Measurements from ENCODE around the gene EMILIN2. TPM values are rescaled to one million over a fixed set of nuclear protein-coding genes. Genes with fewer than 3 reads are reported as not detected.
"Not testable (repeated sequence)": the region's sequence is repeated elsewhere in the genome, so short reads cannot be mapped to it uniquely, and the experiment has no call there.

The EMILIN2 gene
- total RNA-seq: 27.9 TPM

DNA sequence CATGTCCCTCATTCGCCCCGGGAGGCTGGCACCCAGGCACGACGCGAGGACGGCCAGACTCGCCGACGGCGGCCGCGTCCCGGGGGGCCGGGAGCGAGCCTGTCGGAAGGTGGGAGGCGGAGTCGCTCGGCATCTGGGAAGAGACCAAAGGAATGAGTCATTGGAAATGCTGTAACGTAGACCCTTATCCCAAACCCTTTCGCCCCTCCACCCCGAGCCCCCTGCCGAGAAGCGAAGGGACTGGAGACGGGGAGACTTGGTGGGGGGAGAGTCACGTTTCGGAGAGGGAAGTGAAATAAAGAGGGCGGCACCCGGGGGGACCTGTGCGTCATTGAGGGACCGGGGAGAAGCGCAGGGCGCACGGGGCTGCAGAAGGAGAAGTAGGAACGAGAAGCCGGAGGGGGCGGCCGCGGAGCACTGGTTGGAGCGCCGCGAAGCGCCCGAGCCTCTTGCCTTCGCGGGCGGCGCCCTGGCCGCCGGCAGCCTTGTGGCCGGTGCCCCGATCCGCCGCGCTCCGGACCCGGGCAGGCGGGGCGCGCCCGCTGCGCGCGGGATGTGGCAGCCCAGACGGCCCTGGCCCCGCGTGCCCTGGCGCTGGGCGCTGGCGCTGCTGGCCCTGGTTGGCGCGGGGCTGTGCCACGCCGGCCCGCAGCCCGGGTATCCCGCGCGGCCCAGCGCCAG, at the start of gene EMILIN2:
Gene EMILIN2, plus strand, starts transcription at position 371 of the 681 bp plus-strand sequence. Its CDS starts 183 bp downstream, at position 554.
- DNase-seq: peak; percentile 70

- no peak for DNase-seq
These were observed 48.9 kb upstream of the EMILIN2 start for GRCh38 chr18:2797951-2798350.

GRCh38 chr18:2799369-2799768, 47.4 kb upstream of the EMILIN2 start:
- no peak for DNase-seq

DNA sequence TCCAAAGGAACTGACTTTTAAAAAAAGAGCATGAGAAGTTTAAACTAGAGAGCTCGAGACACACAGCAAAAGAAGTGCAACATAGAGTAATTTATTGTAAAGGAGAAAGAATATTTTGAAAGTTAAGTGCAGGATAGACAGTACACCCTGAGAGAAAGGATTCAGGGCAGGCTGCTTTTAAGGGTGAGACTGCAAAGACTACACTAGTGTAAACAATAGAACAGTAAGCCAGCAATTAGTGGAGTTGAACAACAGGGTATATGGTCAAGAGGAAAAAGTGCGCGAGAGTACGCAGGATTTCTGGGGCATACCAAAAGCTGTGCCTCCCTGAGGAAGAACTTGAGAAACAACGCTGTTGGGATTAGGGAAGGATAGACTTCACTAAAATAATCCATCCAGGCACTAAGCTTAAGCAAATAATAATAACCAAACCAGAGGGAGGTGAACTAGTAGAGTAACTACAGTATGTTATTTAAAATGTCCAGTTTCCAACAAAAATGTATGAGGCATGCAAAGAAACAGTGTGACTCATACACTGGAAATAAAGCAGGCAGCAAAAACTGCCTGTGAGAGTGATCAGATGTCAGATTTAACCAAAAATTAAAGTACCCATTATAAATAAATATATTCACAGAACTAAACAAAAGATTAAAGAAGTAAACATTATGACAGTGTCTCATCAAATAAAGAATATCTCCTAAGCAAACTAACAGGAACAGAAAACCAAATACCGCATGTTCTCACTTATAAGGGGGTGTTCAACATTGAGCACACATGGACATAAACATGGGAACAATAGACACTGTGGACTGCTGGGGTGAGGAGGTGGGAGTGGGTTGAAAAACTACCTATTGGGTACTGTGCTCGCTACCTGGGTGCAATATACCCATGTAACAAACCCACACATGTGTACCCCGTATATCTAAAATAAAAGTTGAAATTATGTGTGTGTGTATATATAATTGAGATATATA, 40.5 kb upstream of the EMILIN2 start:
- DNase-seq: peak; percentile 5

GRCh38 chr18:2808640-2809039, 38.2 kb upstream of the EMILIN2 start:
- not testable (repeated sequence) for DNase-seq

DNA sequence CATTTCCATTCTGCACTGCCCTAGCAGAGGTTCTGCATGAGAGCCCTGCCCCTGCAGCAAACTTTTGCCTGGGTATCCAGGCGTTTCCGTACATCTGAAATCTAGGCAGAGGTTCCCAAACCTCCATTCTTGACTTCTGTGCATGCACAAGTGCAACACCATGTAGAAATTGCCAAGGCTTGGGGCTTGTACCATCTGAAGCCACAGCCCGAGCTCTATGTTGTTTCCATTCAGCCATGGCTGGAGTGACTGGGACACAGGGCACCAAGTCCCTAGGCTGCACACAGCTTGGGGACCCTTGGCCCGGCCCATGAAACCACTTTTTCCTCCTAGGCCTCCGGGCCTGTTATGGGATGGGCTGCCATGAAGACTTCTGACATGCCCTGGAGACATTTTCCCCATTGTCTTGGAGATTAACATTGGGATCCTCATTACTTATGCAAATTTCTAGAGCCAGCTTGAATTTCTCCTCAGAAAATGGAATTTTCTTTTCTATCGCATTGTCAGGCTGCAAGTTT, 37.1 kb upstream of the EMILIN2 start:
- DNase-seq: not testable (repeated sequence)

- no peak for DNase-seq
These were observed 35.4 kb upstream of the EMILIN2 start for GRCh38 chr18:2811416-2811815.

DNA sequence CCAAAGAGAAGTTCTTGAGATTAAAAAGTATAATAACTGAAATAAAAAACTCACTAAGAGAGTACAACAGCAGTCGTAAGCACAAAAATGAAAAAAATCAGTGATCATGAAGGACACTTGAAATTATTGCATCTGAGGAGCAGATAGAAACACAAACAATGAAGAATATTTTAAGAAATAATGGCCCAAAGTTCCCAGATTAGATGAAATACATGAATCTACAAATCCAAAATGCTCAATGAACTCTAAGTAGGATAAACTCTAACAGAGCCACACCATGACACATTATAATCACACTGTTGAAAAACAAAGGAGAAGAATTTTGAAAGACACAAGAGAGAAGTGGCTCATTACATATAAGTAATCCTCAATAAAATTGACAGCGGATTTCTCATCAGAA, 31.9 kb upstream of the EMILIN2 start:
- DNase-seq: no peak

- no peak for DNase-seq
These were observed 28.5 kb upstream of the EMILIN2 start for GRCh38 chr18:2818281-2818680.

DNA sequence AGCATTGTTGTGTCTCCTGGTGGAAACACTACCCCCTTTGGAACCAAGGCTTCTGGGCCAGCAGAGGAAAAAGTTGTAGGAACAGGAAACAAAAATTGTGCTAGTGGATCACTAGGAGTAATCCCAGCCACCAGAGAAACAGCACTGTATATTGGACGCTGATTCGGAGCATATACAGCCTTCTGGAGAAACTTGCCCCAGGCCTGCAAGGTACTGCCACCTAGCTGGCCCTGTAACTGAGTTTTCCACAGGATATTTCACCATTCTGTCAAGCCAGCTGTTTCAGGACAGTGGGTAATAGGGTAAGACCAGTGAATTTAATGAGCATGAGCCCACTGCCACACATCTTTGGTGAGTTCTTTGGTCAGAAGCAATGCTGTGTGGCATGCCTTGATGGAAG, 25.1 kb upstream of the EMILIN2 start:
- DNase-seq: no peak

DNA sequence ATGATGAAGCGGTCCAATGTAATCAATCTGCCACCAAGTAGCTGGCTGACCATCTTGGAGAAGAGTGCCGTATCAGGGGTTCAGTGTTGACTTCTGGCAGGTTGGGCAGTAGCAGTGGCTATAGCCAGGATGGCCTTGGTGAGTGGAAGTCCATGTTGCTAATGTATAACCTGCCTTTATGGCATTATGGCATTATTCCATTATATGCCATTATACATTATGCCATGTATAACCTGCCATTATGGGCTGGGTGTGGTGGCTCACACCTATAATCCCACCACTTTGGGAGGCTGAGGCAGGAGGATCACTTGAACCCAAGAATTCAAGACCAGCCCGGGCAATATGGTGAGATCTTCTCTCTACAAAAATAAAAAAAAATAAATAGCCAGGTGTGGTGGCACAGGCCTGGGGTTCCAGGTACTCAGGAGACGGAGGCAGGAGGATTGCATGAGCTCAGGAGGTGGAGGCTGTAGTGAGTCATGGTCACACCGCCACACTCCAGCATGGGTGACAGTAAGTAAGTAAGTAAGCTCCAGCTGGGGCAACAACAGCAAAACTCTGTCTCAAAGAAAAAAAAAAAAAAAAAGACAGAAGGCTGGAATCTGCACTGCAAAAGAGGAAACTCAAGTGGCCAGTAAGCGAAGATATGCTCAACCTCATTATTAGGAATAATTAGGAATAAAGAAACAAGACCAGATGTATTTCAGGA, 24.4 kb upstream of the EMILIN2 start:
- no peak for DNase-seq

- no peak for DNase-seq
These were observed 23.6 kb upstream of the EMILIN2 start for GRCh38 chr18:2823202-2823601.

DNA sequence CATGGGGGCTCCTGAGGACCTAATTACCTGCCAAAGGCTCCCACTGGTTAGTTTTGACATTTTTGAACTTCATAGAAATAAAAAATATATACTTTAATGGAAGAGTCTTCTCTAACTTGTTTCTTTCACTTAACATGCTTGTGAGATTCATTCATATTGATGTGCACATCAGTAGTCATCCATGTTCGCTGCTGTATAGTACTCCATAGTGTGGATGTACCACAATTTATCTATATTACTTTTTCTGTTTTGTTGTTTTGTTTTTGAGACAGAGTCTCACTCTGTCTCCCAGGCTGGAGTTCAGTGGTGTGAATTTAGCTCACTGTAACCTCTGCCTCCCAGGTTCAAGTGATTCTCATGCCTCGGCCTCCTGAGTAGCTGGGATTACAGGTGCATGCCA, 22.8 kb upstream of the EMILIN2 start:
- DNase-seq: no peak

- no peak for DNase-seq
These were observed 21.9 kb upstream of the EMILIN2 start for GRCh38 chr18:2824865-2825264.

GRCh38 chr18:2825613-2826175, 21.1 kb upstream of the EMILIN2 start:
- no peak for DNase-seq

DNA sequence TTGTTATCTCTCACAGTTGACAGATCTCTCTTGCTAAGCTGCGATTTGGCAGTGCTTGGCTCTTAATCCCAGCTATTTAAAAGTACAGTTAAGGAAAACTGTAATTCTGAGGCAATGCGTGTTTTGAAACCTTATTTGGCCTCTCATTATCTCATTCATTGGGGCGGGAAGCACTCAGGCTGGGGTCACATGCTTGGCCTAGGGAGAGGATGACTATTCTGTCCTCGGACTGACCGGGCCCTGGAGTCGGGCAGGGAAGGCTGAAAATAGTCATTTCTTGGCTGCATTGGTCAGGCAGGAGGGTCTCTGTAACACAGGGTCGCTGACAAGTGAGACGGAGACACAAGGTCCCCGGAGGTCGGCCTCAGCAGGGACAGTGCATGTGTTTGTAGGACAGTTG, 20.2 kb upstream of the EMILIN2 start:
- DNase-seq: no peak

- DNase-seq: no peak
These were observed 19.7 kb upstream of the EMILIN2 start for GRCh38 chr18:2827061-2827460.

DNA sequence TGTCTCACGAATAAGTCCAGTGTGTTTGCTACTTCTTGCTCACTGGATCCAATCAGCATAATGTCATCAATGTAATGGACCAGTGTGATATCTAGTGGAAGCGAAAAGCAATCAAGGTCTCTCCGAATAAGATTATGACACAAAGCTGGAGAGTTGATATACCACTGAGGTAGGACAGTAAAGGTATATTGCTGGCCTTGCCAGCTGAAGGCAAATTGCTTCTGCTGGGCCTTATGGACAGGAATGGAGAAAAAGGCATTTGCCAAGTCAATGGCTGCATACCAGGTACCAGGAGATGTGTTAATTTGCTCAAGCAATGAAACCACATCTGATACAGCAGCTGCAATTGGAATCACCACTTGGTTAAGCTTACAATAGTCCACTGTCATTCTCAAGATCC, 10.7 kb upstream of the EMILIN2 start:
- DNase-seq: not testable (repeated sequence)

GRCh38 chr18:2837290-2837689, 9.5 kb upstream of the EMILIN2 start:
- not testable (repeated sequence) for DNase-seq

GRCh38 chr18:2839202-2839601, 7.6 kb upstream of the EMILIN2 start:
- DNase-seq: no peak

GRCh38 chr18:2840521-2840920, 6.3 kb upstream of the EMILIN2 start:
- no peak for DNase-seq

- DNase-seq: no peak
These were observed 3.7 kb upstream of the EMILIN2 start for GRCh38 chr18:2843146-2843545.
